GM21529 (cell line): ENCODE results near the gene AMDHD1.

Experiments used
- ATAC-seq: cut with Tn5 transposase; IDR thresholded peaks from one replicate; pipeline ENCODE4 v1.9.1; 2021; ENCODE audit not compliant: unreplicated experiment

AMDHD1 gene

DNA sequence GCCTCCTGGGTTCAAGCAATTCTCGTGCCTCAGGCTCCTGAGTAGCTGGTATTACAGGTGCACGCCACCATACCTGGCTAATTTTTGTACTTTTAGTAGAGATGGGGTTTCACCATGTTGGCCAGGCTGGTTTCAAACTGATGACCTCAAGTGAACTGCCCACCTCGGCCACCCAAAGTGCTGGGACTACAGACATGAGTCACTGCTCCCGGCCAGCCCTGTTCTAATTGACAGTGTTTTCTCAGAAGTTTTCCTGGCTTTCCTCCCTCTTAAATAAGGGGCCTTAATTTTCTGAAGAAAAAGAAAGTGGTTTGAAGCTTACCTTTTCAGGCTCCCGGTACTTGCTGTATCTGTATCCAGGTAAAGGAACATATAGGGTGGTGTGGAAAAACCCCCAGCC lies 51.3 kb downstream of the AMDHD1 start:
- no peak for ATAC-seq

DNA sequence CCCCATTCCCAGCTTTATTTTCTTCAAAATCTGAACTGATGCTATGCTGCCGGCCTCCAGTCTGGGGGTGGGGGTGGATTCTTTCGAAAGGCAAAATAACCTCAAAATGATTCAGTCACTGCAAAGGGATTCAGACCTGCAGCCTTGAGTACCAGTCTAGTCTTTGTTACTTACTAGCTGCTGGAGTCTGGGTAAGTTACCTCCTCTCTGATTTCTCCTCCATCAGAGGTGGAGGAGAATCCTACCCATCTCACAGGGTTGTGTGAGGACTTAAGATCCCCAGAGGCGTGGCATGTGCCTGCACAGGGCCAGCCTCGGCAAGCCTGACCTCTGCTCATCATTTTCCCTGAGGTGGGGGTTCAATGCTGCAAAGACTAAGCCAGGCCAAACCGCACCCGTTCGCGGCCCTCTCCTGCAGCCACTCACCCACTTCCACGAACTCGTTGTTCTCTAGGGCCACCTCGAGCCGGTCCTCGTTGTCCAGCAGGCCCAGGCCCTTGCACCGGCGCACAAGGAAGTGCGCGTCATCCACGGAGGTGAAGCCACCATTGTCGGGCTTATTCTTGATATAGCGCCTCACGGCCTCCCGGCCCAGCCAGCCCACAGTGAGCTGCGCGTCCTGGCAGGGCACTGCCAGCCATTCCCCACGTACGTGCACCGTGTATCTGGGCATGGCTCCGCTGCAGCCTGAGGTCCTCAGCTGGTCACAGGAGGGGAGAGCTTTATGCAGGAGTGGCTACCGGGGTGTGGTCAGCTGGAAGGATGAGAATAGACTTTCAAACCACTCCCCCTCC lies 52.3 kb downstream of the AMDHD1 start:
- ATAC-seq, result no peak

DNA sequence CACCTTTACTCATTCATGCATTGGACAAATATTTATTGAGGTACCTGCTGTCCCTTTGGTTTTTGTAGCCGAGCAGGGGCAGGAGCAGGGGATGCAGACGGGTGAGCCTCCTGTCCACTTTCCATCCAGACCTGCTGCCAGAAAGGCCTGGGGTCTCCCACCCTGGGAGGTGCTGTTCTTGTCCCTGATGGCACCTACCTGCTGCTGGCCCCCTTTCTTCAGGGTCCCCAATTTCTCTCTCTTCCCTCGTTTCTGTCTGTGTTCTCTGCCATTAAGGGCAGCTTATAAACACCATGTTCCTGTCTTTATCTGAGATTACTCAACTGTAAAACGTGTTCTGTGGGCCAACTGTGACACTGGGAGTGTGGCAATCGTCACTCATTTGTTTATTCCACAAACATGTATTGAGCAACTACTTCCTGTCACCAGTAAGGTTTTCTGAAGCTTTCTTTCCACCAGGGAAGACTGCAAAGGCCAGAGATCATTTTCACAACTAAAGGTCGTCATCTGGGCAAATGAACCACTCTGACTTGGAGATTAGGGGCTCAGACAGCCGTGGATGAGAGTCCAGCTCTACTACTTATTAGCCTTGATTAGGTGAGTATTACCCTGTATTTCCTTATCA lies 53.0 kb downstream of the AMDHD1 start, which contains the start of gene HAL:
HAL (minus strand) TSS at position 311 of the 625 bp plus-strand sequence. CDS start 434 bp downstream, outside the sequence.
- no peak for ATAC-seq

DNA sequence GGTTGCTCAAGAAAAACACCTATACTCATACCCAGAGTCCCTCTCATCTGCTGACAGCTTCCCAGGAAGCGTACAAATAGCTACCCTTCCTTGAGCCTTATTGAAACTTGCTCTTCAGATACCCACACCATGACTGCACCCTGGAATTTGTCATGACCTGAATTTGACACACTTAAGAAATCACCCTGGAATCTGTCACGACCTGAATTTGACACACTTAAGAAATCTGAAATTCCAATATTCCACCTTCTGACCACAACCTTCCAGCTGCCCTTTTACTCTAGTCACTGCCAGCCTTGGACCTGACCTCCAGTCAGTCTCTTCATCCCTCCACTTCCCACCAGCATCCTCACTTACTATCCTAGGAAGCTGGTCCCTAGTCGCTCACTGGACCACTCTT lies 54.1 kb downstream of the AMDHD1 start:
- ATAC-seq, result no peak

DNA sequence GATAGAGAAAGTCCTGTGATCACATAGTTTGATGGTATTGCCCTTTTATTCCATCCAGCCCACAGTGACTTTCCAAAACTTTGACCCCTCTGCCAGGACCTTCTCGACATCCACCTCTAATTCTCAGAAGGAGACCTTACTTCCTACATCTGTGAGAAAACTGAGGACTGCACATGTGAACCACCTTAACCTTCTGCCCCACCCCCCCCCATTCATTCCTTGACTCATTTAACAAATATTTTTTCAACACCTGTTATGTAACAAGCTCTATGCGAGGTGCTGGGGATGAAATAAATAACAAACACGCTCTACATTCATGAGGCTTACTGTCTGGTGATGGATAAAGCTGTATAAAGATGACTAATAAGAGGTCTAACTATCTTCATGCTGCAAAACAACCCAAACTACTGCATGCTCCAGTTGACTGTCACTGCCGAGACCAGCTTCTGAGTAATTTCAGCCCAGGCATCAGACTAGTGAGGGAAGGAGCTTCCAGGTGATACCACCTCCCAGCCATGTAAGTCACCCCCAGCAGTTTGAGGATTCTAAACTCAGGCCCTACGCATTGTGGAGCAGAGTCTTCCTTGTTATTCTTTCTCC lies 54.9 kb downstream of the AMDHD1 start:
- ATAC-seq, result no peak

DNA sequence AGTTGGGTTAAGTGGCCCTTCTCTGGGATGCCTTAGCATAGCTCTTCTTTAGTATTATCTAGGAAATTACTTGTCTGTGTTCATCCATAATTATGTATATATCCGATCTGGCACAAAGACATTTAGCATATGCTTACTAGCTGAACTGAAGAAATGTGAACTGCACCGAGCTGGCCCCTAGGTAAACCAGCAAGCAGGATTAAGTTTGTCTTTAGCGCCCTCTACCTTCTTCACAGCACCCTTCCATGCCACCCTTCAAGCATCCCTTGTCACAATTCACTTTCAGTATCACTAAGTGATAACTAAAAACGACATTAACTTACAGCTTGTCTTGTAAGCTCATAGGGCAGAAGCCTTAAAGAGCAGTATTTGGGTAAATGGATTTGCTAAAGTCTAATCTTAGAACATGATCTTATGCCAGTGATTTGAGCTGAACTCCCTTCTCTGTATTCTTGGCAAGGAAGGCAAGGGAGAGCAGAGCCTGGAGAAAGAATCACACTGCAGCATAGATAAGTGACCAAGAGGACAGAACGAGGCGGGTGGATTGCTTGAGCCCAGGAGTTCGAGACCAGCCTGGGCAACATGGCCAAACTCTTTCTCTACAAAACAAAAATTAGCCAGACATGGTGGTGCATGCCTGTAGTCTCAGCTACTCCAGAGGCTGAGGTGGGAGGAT lies 55.6 kb downstream of the AMDHD1 start:
- peak; percentile 99 for ATAC-seq

DNA sequence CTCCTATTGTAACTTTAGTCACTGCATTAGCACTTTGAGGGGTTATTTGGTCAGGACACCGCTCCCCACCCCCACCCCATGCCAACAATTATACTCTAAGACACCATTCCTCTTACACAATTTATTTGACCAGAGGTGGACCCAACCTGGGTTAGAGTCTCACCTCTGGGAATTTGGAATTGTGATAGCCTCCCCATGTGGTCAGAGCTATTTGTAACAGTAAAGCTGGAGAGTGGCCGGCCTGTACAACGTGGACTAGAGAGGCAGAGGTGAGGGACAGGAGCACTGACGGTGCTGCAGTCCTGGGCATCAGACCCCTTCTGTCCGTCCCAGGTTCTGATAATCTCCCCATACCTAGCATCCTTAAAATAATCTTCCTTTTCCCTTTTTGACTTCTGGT lies 56.4 kb downstream of the AMDHD1 start:
- ATAC-seq, result no peak

DNA sequence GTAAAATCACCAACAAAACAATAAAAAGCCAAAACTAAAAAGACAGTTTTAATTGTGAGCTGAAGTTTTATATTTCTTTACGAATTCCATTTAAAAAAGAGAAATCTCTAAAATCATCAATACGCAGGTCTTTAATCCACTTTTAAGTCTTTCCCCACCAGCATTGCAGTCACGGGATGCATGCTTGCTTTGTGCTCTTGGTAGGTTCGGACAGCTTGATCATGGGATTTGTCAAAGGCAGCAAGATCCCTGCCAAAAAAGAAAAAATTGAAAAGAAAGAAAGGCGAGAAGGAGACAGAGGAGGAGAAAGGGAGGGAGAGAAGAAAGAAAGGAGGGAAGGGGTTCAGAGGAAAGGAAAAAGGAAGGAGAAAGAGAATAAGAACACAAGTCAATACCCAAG lies 57.7 kb downstream of the AMDHD1 start:
- no peak for ATAC-seq

DNA sequence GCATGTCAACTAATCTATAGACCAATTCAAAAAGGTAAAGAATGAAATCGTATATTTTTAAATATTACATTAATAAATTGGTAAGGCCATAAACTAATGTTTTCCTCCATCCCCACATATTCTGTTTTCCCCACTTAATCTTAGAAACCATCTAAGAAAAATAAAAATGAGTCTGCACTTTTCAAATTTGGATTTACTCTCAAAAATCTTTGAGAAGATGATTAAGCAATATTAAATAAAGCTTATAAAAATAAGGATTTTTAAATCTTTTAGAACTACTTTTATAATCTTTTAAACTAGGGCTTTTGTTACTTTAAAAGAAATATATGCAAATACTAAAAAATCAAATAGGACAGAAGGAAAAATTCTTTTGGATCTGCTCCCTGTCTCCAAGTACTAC lies 63.6 kb downstream of the AMDHD1 start:
- no peak for ATAC-seq

DNA sequence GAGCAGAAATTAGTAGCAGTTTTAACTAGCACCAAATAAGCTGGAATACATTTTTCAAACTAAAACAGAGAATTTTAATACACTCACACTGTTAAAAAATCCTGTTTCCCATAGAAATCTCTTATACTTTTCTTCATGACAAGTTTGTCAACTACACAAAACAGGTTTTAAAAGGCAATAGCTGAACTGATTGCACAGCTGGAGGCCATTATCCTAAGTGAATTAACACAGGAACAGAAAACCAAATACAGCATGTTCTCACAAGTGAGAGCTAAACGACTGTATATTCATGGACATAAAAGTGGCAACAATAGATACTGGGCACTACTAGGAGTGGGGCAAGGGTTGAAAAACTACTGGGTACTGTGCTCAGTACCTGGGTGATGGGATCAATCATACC lies 64.6 kb downstream of the AMDHD1 start:
- no peak for ATAC-seq

DNA sequence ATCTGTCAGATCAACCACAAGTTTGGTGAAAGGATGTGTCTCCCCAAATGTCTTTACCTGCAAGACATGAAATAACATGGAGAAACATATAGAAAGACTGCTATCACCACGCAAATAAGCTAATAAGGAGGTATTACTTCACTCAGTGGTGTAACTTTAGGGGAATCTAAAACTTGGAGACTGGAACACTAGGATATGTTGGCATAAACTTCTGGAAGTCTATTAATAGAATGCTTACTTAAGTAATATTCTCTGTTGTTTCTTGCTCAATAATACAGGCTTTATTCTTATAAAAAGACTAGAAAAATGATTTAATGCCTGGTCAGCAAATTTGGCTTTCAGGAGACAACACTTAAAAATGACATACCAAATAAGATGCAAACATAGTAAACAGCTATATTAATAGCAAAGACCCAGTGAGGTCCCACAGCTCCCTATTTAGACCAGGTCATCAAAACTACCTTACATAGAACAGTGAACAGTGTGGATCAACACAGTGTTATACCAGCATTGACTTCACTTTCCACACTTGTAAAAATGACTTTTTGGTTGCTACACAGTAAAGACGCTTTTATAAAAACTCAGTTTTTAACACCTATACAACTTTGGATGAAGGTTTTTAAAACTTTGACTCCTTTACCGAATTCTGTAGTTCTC lies 71.9 kb downstream of the AMDHD1 start:
- no peak for ATAC-seq

DNA sequence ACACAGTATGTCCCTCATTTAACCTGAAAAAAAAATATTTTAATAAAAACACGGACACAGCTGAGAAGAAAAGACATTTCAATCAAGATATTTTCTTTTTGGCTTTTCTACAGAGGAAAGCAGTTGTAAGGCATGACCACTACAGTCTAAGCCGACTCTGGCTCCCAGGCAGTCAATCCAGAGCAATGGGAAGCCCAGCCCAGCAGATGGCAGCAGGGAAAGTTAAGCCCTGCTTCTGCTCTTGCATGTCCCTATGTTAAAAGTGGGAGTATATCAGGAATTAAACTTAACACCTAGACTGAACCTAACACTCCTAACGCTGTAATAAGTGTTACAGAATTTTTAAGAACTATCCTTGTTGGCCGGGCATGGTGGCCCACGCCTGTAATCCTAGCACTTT lies 72.5 kb downstream of the AMDHD1 start:
- ATAC-seq, result no peak
